GM19099 (cell line): ENCODE data around the gene BRMS1L.

ENCODE experiments used
- POLR2A ChIP-seq: IDR thresholded peaks from 3 replicates; pipeline ENCODE4 v1.6.1; 2011; ENCODE audit warnings: low read depth; ENCODE audit not compliant: insufficient read length; ENCODE audit errors: extremely low read depth

The BRMS1L gene

GRCh38 chr14:35818346-35819115, 7.6 kb upstream of the BRMS1L start:
- no peak for TF ChIP-seq POLR2A

GRCh38 chr14:35819591-35820540, 6.3 kb upstream of the BRMS1L start:
- TF ChIP-seq POLR2A: no peak

- TF ChIP-seq POLR2A: no peak
Measured at GRCh38 chr14:35821564-35822411, 4.3 kb upstream of the BRMS1L start.

GRCh38 chr14:35822501-35822900, 3.6 kb upstream of the BRMS1L start:
- no peak for TF ChIP-seq POLR2A

GRCh38 chr14:35825968-35826217, 245 bp upstream of the BRMS1L start:
- TF ChIP-seq POLR2A: no peak

GRCh38 chr14:35826952-35827416, 846 bp downstream of the BRMS1L start:
- TF ChIP-seq POLR2A: no peak

- no peak for TF ChIP-seq POLR2A
Measured at GRCh38 chr14:35827678-35828472, 1.7 kb downstream of the BRMS1L start.

- no peak for TF ChIP-seq POLR2A
Measured at GRCh38 chr14:35829449-35829848, 3.3 kb downstream of the BRMS1L start.

GRCh38 chr14:35835208-35835982, 9.3 kb downstream of the BRMS1L start:
- TF ChIP-seq POLR2A: no peak

GRCh38 chr14:35844494-35844893, 18.4 kb downstream of the BRMS1L start:
- no peak for TF ChIP-seq POLR2A

GRCh38 chr14:35847636-35848035, 21.5 kb downstream of the BRMS1L start:
- no peak for TF ChIP-seq POLR2A

- no peak for TF ChIP-seq POLR2A
Measured at GRCh38 chr14:35849122-35849521, 23.0 kb downstream of the BRMS1L start.

- no peak for TF ChIP-seq POLR2A
Measured at GRCh38 chr14:35851823-35852222, 25.7 kb downstream of the BRMS1L start.

GRCh38 chr14:35853225-35853624, 27.1 kb downstream of the BRMS1L start:
- no peak for TF ChIP-seq POLR2A
